WTC11 (cell line): ENCODE data around the gene ST8SIA1. TPM values are rescaled to one million over a fixed set of nuclear protein-coding genes. Genes with fewer than 3 reads are reported as not detected.

Experiments used
- ATAC-seq: fragments of 200-7000 bp; cut with Tn5 transposase; 2 replicates; pipeline ENCODE4 v1.10.0; 2021; ENCODE audit warnings: mild to moderate bottlenecking, moderate library complexity
- CTCF ChIA-PET: fragments of 300-600 bp; sonication (Branson Sonifier 250); formaldehyde crosslinking; loops from one replicate; lab custom pipeline; 2021; ENCODE audit warnings: antibody characterized with exemption; lab: Charles Lee
- POLR2A ChIA-PET: fragments of 350-600 bp; sonication (Branson Sonifier 250); formaldehyde crosslinking; loops from one replicate; lab custom pipeline; 2021; ENCODE audit warnings: antibody characterized with exemption; lab: Charles Lee
- DNase-seq: peaks from one replicate; pipeline ENCODE4 v3.0.0; 2021; ENCODE audit warnings: low spot score
- H3K27ac Mint-ChIP-seq: 2 replicates; pipeline ENCODE4 v1.8.0; 2021; ENCODE audit warnings: mixed read lengths
- H3K27me3 Mint-ChIP-seq: 2 replicates; pipeline ENCODE4 v1.8.0; 2021; ENCODE audit warnings: low read depth, mild to moderate bottlenecking, moderate library complexity, mixed read lengths
- H3K36me3 Mint-ChIP-seq: 2 replicates; pipeline ENCODE4 v1.8.0; 2021; ENCODE audit warnings: mixed read lengths
- H3K4me1 Mint-ChIP-seq: 2 replicates; pipeline ENCODE4 v1.8.0; 2022; ENCODE audit warnings: mixed read lengths
- H3K4me3 Mint-ChIP-seq: 2 replicates; pipeline ENCODE4 v1.8.0; 2021; ENCODE audit warnings: mild to moderate bottlenecking, moderate library complexity, mixed read lengths
- H3K9me3 Mint-ChIP-seq: 2 replicates; pipeline ENCODE4 v1.8.0; 2021; ENCODE audit warnings: mixed read lengths
- AR ChIP-seq: fragments of 250-450 bp; sonication (Bioruptor Pico); IDR thresholded peaks from 2 replicates; pipeline ENCODE4 v1.9.0; 2021; ENCODE audit warnings: mild to moderate bottlenecking
- ATF1 ChIP-seq: sonication (generic); formaldehyde crosslinking; IDR thresholded peaks from 2 replicates; pipeline ENCODE4 v1.8.1; 2023; ENCODE audit warnings: mild to moderate bottlenecking, moderate library complexity, missing genetic modification reagents
- CREM ChIP-seq: sonication (generic); formaldehyde crosslinking; IDR thresholded peaks from 2 replicates; pipeline ENCODE4 v1.8.1; 2022; ENCODE audit warnings: mild to moderate bottlenecking, missing genetic modification reagents, moderate library complexity
- E2F4 ChIP-seq: sonication (generic); formaldehyde crosslinking; IDR thresholded peaks from 2 replicates; pipeline ENCODE4 v1.8.1; 2022; ENCODE audit warnings: low read depth, mild to moderate bottlenecking, moderate library complexity, missing genetic modification reagents, borderline replicate concordance
- FOXP1 ChIP-seq: sonication (generic); formaldehyde crosslinking; IDR thresholded peaks from 2 replicates; pipeline ENCODE4 v1.8.0; 2022; ENCODE audit warnings: missing genetic modification reagents, mild to moderate bottlenecking, moderate library complexity, borderline replicate concordance
- GABPB1 ChIP-seq: sonication (generic); formaldehyde crosslinking; IDR thresholded peaks from 2 replicates; pipeline ENCODE4 v1.8.1; 2023; ENCODE audit warnings: mild to moderate bottlenecking, missing genetic modification reagents
- HMGXB4 ChIP-seq: sonication (generic); formaldehyde crosslinking; IDR thresholded peaks from 2 replicates; pipeline ENCODE4 v1.8.1; 2023; ENCODE audit warnings: mild to moderate bottlenecking, moderate library complexity, missing genetic modification reagents
- IRF1 ChIP-seq: sonication (generic); formaldehyde crosslinking; IDR thresholded peaks from 2 replicates; pipeline ENCODE4 v1.8.0; 2023; ENCODE audit warnings: missing genetic modification reagents
- IRF2 ChIP-seq: sonication (generic); formaldehyde crosslinking; IDR thresholded peaks from 2 replicates; pipeline ENCODE4 v1.8.0; 2022; ENCODE audit warnings: low read depth, missing genetic modification reagents, borderline replicate concordance
- NFATC4 ChIP-seq: fragments of 250-450 bp; sonication (Bioruptor Pico); IDR thresholded peaks from 2 replicates; pipeline ENCODE4 v1.9.0; 2021; ENCODE audit warnings: mild to moderate bottlenecking
- RELA ChIP-seq: sonication (generic); formaldehyde crosslinking; IDR thresholded peaks from 2 replicates; pipeline ENCODE4 v1.8.1; 2022; ENCODE audit warnings: missing genetic modification reagents, mild to moderate bottlenecking, borderline replicate concordance
- TEAD1 ChIP-seq: sonication (generic); formaldehyde crosslinking; IDR thresholded peaks from 2 replicates; pipeline ENCODE4 v1.8.0; 2022; ENCODE audit warnings: mild to moderate bottlenecking, missing genetic modification reagents
- ZNF121 ChIP-seq: sonication (generic); formaldehyde crosslinking; IDR thresholded peaks from 2 replicates; pipeline ENCODE4 v1.8.0; 2023; ENCODE audit warnings: missing genetic modification reagents
- ZNF219 ChIP-seq: sonication (generic); formaldehyde crosslinking; IDR thresholded peaks from 2 replicates; pipeline ENCODE4 v1.8.0; 2023; ENCODE audit warnings: missing genetic modification reagents, mild to moderate bottlenecking, borderline replicate concordance
- total RNA-seq: library from RNA; stranded (reverse); gene quantifications from 3 replicates; pipeline ENCODE4 v1.2.3, GENCODE V29; 2021
- TF ChIP-seq, protein P1 (sequence below): sonication (generic); formaldehyde crosslinking; IDR thresholded peaks from 2 replicates; pipeline ENCODE4 v1.8.0; 2022; ENCODE audit warnings: mild to moderate bottlenecking, missing genetic modification reagents
- TF ChIP-seq, protein P2 (sequence below): sonication (generic); formaldehyde crosslinking; conservative IDR thresholded peaks from 2 replicates; pipeline ENCODE4 v1.8.1; 2023; ENCODE audit warnings: mild to moderate bottlenecking, low read depth, missing genetic modification reagents, moderate library complexity
- TF ChIP-seq, protein P3 (sequence below): sonication (generic); formaldehyde crosslinking; IDR thresholded peaks from 2 replicates; pipeline ENCODE4 v1.8.1; 2023; ENCODE audit warnings: mild to moderate bottlenecking, missing genetic modification reagents

ST8SIA1 gene
- total RNA-seq, 1 experiment from 2014 or later = 2.3 TPM

- peaks cover 21% of the 10 kb centered on the region for H3K36me3 Mint-ChIP-seq
- CTCF ChIA-PET = interaction anchor here (1.1 to 1.2 kb wide), 2 partner anchors 31 to 41 kb away, joined by 4 to 5 read pairs; no protein-coding TSS in a partner anchor
- no peak for TF ChIP-seq RELA (CRISPR knock-in tag)
- TF ChIP-seq, protein P1, sequence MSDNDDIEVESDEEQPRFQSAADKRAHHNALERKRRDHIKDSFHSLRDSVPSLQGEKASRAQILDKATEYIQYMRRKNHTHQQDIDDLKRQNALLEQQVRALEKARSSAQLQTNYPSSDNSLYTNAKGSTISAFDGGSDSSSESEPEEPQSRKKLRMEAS = no peak
- no peak for TF ChIP-seq NFATC4 (CRISPR knock-in tag)
- TF ChIP-seq ZNF121 (CRISPR knock-in tag) = no peak
- TF ChIP-seq, protein P2, sequence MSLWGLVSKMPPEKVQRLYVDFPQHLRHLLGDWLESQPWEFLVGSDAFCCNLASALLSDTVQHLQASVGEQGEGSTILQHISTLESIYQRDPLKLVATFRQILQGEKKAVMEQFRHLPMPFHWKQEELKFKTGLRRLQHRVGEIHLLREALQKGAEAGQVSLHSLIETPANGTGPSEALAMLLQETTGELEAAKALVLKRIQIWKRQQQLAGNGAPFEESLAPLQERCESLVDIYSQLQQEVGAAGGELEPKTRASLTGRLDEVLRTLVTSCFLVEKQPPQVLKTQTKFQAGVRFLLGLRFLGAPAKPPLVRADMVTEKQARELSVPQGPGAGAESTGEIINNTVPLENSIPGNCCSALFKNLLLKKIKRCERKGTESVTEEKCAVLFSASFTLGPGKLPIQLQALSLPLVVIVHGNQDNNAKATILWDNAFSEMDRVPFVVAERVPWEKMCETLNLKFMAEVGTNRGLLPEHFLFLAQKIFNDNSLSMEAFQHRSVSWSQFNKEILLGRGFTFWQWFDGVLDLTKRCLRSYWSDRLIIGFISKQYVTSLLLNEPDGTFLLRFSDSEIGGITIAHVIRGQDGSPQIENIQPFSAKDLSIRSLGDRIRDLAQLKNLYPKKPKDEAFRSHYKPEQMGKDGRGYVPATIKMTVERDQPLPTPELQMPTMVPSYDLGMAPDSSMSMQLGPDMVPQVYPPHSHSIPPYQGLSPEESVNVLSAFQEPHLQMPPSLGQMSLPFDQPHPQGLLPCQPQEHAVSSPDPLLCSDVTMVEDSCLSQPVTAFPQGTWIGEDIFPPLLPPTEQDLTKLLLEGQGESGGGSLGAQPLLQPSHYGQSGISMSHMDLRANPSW (CRISPR knock-in tag) = no peak
- TF ChIP-seq AR (CRISPR knock-in tag) = no peak
- TF ChIP-seq ZNF219 (CRISPR knock-in tag) = no peak
- no peak for TF ChIP-seq CREM (CRISPR knock-in tag)
- TF ChIP-seq IRF1 = no peak
- TF ChIP-seq GABPB1 (CRISPR knock-in tag) = no peak
- peaks cover 35% of the 10 kb centered on the region for H3K9me3 Mint-ChIP-seq
- ATAC-seq (no peak), DNase-seq (no peak)
- no peak overlapping the region for H3K27ac Mint-ChIP-seq
- POLR2A ChIA-PET = interaction anchor here (0.7 kb wide), 1 partner anchor 61 kb away, joined by 6 read pairs; no protein-coding TSS in a partner anchor
- H3K27me3 Mint-ChIP-seq = no peaks in the 10 kb centered on the region
- H3K4me1 Mint-ChIP-seq = peaks cover 12% of the 10 kb centered on the region
- no peak overlapping the region for H3K4me3 Mint-ChIP-seq
These were observed 30.2 kb downstream of the ST8SIA1 start for GRCh38 chr12:22304341-22304740.

DNA sequence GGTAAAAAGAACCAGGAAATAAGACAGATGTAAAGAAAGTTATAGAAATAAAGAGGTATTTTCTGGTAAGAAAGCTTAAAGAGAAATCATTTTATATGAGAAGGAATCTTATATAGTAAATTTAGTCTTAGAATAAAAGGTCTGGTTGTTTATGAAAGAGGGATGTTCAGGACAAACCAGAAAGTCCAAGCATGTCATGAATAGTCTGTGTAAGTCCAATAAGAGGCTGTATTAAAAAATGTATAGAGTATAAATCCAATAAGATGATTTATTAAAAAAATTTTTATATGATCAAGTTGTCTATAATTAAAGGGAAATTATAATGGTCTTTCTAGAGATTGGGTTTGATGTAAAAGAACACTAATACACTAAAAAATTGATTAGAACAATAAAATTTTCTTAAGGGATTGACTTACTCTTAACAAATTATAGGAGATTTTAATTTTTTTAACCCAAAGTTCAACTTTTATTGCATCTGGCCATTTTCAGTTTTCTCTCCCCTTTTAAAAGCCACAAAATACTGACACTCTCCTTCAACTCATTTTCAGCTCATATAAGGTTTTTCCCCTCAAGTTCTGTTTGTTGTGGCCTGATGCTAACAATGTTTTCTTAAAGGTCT lies 35.1 kb downstream of the ST8SIA1 start:
- H3K27ac Mint-ChIP-seq = no peak overlapping the region
- TF ChIP-seq IRF2 (no peak), E2F4 (no peak), ZNF219 (CRISPR knock-in tag) (no peak), ATF1 (CRISPR knock-in tag) (no peak), TEAD1 (CRISPR knock-in tag) (no peak)
- ChIA-PET CTCF (no interaction called here), POLR2A (no interaction called here)
- peaks cover 8% of the 10 kb centered on the region for H3K4me1 Mint-ChIP-seq
- H3K36me3 Mint-ChIP-seq = peaks cover 50% of the 10 kb centered on the region
- H3K4me3 Mint-ChIP-seq = no peak overlapping the region
- DNase-seq (no peak), ATAC-seq (no peak)
- H3K9me3 Mint-ChIP-seq = peaks cover 73% of the 10 kb centered on the region
- H3K27me3 Mint-ChIP-seq = no peaks in the 10 kb centered on the region; the same call in 1 of the 2 replicates

- no peak overlapping the region for H3K27ac Mint-ChIP-seq
- H3K27me3 Mint-ChIP-seq = no peaks in the 10 kb centered on the region
- no peak for TF ChIP-seq HMGXB4 (CRISPR knock-in tag)
- TF ChIP-seq, protein P3, sequence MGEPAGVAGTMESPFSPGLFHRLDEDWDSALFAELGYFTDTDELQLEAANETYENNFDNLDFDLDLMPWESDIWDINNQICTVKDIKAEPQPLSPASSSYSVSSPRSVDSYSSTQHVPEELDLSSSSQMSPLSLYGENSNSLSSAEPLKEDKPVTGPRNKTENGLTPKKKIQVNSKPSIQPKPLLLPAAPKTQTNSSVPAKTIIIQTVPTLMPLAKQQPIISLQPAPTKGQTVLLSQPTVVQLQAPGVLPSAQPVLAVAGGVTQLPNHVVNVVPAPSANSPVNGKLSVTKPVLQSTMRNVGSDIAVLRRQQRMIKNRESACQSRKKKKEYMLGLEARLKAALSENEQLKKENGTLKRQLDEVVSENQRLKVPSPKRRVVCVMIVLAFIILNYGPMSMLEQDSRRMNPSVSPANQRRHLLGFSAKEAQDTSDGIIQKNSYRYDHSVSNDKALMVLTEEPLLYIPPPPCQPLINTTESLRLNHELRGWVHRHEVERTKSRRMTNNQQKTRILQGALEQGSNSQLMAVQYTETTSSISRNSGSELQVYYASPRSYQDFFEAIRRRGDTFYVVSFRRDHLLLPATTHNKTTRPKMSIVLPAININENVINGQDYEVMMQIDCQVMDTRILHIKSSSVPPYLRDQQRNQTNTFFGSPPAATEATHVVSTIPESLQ (CRISPR knock-in tag) = no peak
- TF ChIP-seq FOXP1 (CRISPR knock-in tag) = no peak
- ChIA-PET CTCF (no interaction called here), POLR2A (no interaction called here)
- DNase-seq = no peak
- ATAC-seq = no peak
- H3K4me1 Mint-ChIP-seq = peaks cover 18% of the 10 kb centered on the region
- peaks cover 4% of the 10 kb centered on the region for H3K9me3 Mint-ChIP-seq
- H3K36me3 Mint-ChIP-seq = no peaks in the 10 kb centered on the region
- H3K4me3 Mint-ChIP-seq = no peak overlapping the region
These were observed 45.3 kb downstream of the ST8SIA1 start for GRCh38 chr12:22289250-22289649.
